Sciatic nerve (tissue), 2 donors: ENCODE measurements around the gene FDX2. TPM values are rescaled to one million over a fixed set of nuclear protein-coding genes. Genes with fewer than 3 reads are reported as not detected.

Source experiments
- ATAC-seq: fragments of 200-7000 bp; cut with Tn5 transposase; one replicate; pipeline ENCODE4 v1.9.1; 2020; ENCODE audit warnings: mild to moderate bottlenecking, moderate library complexity
- DNase-seq: peaks from one replicate; pipeline ENCODE4 v3.0.0-alpha.2; 2020; ENCODE audit warnings: low spot score
- intact Hi-C: fragments of 100-400 bp; cut with DNase I; formaldehyde crosslinking; loops from one replicate; pipeline ENCODE4 v1.14.2; 2022
- total RNA-seq: library from RNA; stranded (reverse); fragmentation: NEBNext Ultra II Directional; extraction: Animal tissue kit (Norgen Biotek cat#: 25700); gene quantifications from one replicate; pipeline ENCODE4 v1.2.1, GENCODE V29; 2021
- donor health status: DM: no; HTN: no; CAD: no.
- donor health status: DM: no; HTN: no; CAD: no.

FDX2 gene
- total RNA-seq, 1 donor from 2014 or later = 15.2 TPM

GRCh38 chr19:10316229-10317044, 622 bp upstream of the FDX2 start:
- DNase-seq (no peak), ATAC-seq (peak; percentile 35)
- intact Hi-C loops = loop anchor here (2.0 kb wide), 1 partner anchor 16 kb away; the partner anchor contains the start of gene RAVER1

GRCh38 chr19:10309423-10309822, 6.4 kb downstream of the FDX2 start, which contains the start of gene ZGLP1:
TSS of gene ZGLP1 (minus strand) at chr19:10309815.
- ATAC-seq (peak; percentile 16), DNase-seq (no peak)
- intact Hi-C loops = no loop called here

DNA sequence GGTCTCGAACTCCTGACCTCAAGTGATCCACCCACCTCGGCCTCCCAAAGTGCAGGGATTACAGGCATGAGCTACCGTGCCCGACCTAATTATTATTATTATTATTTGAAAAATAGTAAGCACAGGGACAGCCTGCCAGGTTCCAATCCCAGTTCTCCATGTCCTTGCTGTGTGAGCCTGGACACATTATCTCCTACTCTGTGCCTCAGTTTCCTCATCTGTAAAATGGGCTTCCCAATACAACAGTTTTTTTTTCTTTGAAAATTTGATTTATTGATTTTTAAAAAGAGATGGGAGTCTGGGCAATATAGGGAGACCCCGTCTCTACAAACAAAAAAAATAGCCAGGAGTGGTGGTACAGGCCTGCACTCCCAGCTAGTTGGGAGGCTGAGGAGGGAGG, 9.5 kb downstream of the FDX2 start:
- no peak for ATAC-seq
- DNase-seq = no peak
- intact Hi-C loops = no loop called here

DNA sequence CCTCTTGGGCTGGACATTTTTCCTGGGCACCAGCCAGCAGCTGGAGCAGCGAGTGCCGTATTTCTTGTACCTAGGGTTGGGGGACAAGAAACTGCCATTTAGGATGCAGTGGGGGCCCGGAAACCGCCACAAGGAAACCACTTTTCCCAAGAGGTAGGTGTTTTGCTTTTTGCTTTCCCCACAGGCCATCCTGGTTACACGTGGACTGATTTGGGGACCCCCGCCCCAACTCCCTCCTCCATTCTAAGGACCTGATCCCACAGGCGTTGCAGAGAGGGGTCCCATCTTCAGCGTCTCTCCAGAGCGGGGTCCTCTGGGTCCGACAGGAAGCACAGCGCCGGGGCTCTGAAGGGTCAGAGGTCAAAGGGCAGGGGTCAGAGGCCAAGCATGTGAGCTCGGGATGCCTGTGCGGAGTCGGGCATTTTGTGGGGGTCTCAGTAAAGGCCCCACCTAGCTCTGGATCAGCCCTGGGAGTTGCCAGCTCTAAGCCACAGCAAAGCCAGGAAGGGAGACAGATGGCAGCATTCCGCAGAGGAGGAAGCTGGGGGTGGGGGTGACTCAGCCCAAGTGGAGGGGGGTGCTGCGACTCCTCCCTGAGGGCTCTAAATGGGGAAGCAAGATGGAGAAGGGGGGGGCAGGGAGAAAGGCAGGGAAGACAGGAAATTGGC, 10.5 kb downstream of the FDX2 start:
- intact Hi-C loops = no loop called here
- peak; percentile 61 for ATAC-seq
- DNase-seq = no peak

DNA sequence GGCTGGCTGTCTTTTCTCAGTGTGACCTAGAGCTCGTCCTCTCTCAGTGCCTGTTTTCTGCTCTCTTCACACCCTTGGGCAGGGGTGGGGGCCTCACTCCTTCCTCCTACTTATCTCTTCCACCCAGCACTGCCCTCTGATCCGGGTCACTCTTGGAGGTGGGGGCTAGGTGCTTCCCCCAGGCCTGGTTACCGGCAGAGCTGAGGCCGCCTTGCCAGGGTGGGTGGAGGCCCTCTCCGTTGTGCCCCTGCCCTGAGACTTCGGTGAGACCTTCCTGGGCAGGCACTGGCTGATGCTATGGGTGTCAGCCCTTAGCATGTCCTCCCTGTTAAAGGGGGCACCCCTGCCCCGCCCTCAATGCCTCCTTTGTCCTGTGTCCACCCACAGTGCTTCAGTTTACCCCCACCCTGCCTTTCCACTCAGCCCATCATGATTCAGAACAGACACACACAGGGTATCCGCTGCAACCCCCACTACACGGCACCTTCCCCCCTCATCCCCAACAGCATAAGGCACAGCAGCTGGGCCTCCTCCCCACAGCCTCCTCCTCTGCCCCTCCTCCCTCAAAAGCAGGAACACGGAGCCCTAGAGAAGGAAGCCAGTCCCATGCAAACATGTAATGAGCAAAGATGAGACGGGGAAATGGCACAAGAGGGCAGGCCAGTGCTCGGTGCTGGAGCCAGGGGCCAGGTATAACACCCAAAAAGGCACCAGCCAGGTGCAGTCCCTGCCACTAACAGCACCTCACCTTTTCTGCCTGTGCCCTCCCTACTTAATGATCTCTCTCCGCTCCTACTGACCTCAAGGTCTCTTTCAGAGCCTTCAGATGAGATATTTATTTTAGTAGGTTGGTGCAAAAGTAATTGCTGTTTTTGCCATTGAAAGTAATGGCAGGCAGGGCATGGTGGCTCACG, 16.0 kb downstream of the FDX2 start:
- peak; percentile 29 for ATAC-seq
- intact Hi-C loops = no loop called here
- no peak for DNase-seq

DNA sequence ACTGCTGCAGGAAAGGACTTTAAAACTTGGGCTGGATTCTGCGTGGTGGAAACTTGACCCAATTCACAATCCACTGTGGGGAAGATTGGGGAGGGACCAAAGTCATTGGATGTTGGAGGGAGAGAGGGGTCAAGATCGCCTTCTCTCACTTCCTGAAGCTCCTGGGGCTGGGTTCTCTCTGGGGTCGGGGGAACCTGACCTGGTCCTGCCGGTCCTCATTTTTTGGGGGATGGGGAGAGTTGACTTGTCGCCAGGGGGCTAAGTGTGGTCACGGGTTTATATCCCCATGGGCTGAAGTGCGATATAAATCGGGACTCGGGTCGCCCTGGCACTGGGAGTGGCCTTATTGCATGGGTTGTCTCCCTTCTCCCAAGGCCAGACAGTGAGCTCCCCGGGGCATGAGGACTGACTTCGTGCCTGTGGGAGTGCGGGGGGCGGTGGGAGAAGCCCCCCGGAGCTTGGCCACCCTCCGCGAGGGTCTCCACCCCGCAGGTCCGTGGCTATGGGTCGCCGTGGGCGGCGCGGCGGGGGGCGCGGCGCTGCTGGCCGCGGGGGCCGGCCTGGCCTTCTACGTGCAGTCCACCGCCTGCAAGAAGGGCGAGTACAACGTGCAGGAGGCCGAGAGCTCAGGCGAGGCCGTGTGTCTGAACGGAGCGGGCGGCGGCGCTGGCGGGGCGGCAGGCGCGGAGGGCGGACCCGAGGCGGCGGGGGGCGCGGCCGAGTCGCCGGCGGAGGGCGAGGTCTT, 19.8 kb downstream of the FDX2 start:
- intact Hi-C loops = no loop called here
- DNase-seq (no peak), ATAC-seq (no peak)

DNA sequence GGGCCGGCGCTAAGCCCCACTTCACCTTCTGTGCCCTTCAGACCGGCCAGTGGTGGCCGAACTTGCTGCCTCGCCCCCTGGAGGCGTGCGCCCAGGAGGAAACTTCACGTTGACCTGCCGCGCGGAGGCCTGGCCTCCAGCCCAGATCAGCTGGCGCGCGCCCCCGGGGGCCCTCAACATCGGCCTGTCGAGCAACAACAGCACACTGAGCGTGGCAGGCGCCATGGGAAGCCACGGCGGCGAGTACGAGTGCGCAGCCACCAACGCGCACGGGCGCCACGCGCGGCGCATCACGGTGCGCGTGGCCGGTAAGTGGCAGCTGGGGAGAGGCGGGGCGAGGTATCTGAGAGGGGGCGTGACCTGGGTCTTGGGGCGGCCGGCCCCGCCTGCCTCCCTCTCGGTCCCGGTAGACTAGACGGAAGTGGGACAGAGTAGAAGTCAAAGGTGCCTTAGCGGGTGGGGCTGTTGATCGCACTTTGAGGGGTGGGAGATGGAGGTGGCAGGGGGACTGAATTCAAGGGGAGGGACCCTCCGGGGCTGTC, 20.4 kb downstream of the FDX2 start:
- ATAC-seq (no peak), DNase-seq (no peak)
- intact Hi-C loops = no loop called here

DNA sequence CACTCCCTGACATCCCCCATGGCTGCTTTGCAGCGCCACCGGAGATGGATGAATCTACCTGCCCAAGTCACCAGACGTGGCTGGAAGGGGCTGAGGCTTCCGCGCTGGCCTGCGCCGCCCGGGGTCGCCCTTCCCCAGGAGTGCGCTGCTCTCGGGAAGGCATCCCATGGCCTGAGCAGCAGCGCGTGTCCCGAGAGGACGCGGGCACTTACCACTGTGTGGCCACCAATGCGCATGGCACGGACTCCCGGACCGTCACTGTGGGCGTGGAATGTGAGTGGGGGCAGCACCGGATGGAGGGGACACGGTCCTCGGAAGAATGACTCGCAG, 21.5 kb downstream of the FDX2 start:
- no peak for ATAC-seq
- DNase-seq = no peak
- intact Hi-C loops = no loop called here

- ATAC-seq (no peak), DNase-seq (no peak)
- intact Hi-C loops = no loop called here
These were observed 22.0 kb downstream of the FDX2 start for GRCh38 chr19:10293637-10294367.

DNA sequence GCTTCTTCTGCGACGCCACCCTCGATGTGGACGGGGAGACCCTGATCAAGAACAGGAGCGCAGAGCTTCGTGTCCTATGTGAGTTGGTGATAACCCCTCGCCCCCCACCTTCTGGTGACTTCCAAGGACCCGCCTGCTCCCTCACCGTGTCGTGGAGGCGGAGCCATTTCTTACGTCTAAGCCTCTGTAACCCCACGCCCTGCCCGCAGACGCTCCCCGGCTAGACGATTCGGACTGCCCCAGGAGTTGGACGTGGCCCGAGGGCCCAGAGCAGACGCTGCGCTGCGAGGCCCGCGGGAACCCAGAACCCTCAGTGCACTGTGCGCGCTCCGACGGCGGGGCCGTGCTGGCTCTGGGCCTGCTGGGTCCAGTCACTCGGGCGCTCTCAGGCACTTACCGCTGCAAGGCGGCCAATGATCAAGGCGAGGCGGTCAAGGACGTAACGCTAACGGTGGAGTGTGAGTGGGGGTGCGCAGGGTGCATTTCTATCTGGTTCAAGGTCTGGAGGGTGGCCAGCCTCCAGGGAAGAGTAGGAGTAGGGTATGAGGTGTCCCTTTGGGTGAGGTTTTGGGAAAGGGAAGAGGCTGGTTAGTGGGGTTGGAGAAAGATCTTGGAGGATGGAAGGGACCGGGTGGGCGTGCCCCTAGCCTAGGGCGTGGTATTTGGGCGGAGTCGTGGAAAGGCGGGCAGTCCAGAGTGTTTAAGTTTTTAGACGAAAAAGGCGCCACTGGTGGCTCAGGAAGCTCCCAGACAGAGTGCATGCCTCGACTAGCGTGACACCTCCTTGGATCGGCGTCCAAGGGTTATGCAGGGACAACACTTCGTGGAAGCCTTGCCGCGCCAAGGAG, 22.8 kb downstream of the FDX2 start:
- ATAC-seq = no peak
- intact Hi-C loops = no loop called here
- no peak for DNase-seq

GRCh38 chr19:10292206-10292788, 23.5 kb downstream of the FDX2 start:
- ATAC-seq (peak; percentile 68), DNase-seq (peak; percentile 88)
- intact Hi-C loops = no loop called here

DNA sequence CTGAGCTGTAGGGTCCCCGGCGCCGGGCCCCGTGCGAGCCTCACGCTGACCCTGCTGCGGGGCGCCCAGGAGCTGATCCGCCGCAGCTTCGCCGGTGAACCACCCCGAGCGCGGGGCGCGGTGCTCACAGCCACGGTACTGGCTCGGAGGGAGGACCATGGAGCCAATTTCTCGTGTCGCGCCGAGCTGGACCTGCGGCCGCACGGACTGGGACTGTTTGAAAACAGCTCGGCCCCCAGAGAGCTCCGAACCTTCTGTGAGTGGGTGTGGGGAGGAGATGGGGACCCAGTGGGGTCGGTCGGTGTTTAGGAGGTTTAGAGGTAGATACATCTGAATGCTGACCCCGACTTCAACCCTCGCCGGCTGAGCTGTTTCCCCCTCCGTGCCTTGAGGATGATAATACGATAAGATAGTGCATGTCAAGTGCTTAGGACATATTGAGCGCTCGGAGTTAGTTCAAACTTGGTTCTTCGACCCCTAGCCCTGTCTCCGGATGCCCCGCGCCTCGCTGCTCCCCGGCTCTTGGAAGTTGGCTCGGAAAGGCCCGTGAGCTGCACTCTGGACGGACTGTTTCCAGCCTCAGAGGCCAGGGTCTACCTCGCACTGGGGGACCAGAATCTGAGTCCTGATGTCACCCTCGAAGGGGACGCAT, 24.1 kb downstream of the FDX2 start:
- ATAC-seq = no peak
- intact Hi-C loops = no loop called here
- DNase-seq = no peak

DNA sequence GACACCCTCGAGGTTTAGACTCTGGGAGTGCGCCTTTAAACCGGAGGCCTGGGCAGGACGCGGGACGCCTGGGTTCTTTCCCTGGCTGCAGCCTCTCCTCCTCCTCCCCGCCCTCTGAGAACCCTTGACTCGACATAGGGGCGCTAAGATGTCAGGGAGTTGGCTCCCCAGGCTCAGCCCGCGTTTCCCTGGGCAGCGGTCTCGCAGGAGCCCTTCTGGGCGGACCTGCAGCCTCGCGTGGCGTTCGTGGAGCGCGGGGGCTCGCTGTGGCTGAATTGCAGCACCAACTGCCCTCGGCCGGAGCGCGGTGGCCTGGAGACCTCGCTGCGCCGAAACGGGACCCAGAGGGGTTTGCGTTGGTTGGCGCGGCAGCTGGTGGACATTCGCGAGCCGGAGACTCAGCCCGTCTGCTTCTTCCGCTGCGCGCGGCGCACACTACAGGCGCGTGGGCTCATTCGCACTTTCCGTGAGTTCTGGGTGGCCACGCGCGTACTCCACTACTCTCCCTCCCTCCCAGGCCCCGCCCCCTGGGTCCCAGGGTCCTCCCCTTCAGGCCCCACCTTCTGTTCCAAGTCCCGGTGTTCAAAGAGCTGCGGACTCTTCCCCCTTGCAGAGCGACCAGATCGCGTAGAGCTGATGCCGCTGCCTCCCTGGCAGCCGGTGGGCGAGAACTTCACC, 24.8 kb downstream of the FDX2 start:
- no peak for DNase-seq
- peak; percentile 41 for ATAC-seq
- intact Hi-C loops = no loop called here

GRCh38 chr19:10290357-10290875, 25.4 kb downstream of the FDX2 start:
- DNase-seq (no peak), ATAC-seq (no peak)
- intact Hi-C loops = no loop called here

- DNase-seq = no peak
- intact Hi-C loops = no loop called here
- ATAC-seq = no peak
These were observed 25.9 kb downstream of the FDX2 start, which contains the start of gene ICAM5 for GRCh38 chr19:10289836-10290356. TSS of gene ICAM5 (plus strand) at chr19:10289952. CDS start at chr19:10290044, 92 bp downstream.
